Nephron progenitor cell (in vitro differentiated cells): ENCODE measurements around the gene AFG1L.
"Not testable (repeated sequence)": the region's sequence is repeated elsewhere in the genome, so short reads cannot be mapped to it uniquely, and the experiment has no call there.

Experiments
- DNase-seq: peaks from one replicate; pipeline ENCODE4 v3.0.0; 2021
- H3K27ac Mint-ChIP-seq: 2 replicates; pipeline ENCODE4 v1.8.0; 2021; ENCODE audit warnings: mild to moderate bottlenecking, moderate library complexity, mixed read lengths
- H3K27me3 Mint-ChIP-seq: 2 replicates; pipeline ENCODE4 v1.8.0; 2021; ENCODE audit warnings: mild to moderate bottlenecking, low read depth, mixed read lengths; ENCODE audit not compliant: poor library complexity
- H3K36me3 Mint-ChIP-seq: 2 replicates; pipeline ENCODE4 v1.8.0; 2021; ENCODE audit warnings: low read depth, mixed read lengths
- H3K4me1 Mint-ChIP-seq: 2 replicates; pipeline ENCODE4 v1.8.0; 2021; ENCODE audit warnings: mixed read lengths
- H3K4me3 Mint-ChIP-seq: 2 replicates; pipeline ENCODE4 v1.8.0; 2021; ENCODE audit warnings: mild to moderate bottlenecking, moderate library complexity, mixed read lengths
- H3K9me3 Mint-ChIP-seq: 2 replicates; pipeline ENCODE4 v1.8.0; 2021; ENCODE audit warnings: mild to moderate bottlenecking, moderate library complexity, mixed read lengths
- CTCF ChIP-seq: fragments of 200-600 bp; sonication (generic); IDR thresholded peaks from 2 replicates; pipeline ENCODE4 v1.5.0; 2021; ENCODE audit warnings: antibody characterized with exemption

AFG1L gene

GRCh38 chr6:108526739-108527174 is 231.9 kb downstream of the AFG1L start:
- TF ChIP-seq CTCF, result peak; percentile 84
- Mint-ChIP-seq H3K36me3 (no peaks in the 10 kb centered on the region), H3K27me3 (peaks cover 4% of the 10 kb centered on the region), H3K4me3 (no peak overlapping the region), H3K27ac (no peak overlapping the region), H3K4me1 (peaks cover 6% of the 10 kb centered on the region), H3K9me3 (no peaks in the 10 kb centered on the region)
- DNase-seq, result no peak

GRCh38 chr6:108528878-108529277 is 234.0 kb downstream of the AFG1L start:
- no peak for DNase-seq
- H3K4me3 Mint-ChIP-seq, result no peak overlapping the region
- no peaks in the 10 kb centered on the region for H3K36me3 Mint-ChIP-seq
- peaks cover 16% of the 10 kb centered on the region for H3K27me3 Mint-ChIP-seq
- H3K27ac Mint-ChIP-seq, result no peak overlapping the region
- no peaks in the 10 kb centered on the region for H3K9me3 Mint-ChIP-seq
- no peak for TF ChIP-seq CTCF
- H3K4me1 Mint-ChIP-seq, result peaks cover 6% of the 10 kb centered on the region

- Mint-ChIP-seq H3K36me3 (no peaks in the 10 kb centered on the region), H3K27ac (no peak overlapping the region), H3K27me3 (peaks cover 21% of the 10 kb centered on the region), H3K9me3 (no peaks in the 10 kb centered on the region), H3K4me3 (no peak overlapping the region), H3K4me1 (peaks cover 10% of the 10 kb centered on the region)
- TF ChIP-seq CTCF, result no peak
- DNase-seq, result no peak
Observed at GRCh38 chr6:108531332-108531731, 236.5 kb downstream of the AFG1L start.

DNA sequence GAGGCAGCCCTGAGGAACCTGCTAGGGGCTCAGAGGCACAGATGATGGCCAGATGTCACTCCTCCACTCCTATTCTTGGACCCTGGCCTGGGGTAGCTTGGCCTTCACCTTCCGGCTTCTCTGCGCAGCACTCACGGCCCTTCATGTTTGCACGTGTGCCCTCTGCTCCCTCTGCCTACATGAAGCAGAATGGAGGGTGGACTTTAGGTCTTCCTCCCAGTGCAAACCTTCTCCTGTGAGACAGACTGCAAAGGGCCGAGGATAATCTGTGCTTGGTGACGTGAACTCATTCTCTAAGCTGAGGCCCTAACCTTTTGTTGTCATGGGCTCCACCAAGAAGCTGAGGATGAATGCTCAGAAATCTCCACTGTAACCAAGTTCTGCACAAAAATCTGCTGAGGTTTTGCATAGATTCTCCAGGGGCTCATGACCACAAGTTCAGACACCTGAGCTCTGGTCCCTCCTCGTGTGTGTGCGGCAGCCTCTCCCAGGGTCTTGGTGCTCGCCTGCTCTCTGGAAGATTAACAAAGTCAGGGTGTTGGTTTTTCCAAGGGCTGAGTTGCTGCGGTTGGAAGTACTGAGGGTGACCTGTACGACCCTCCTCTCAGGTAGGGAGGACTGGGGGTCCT is 240.4 kb downstream of the AFG1L start:
- TF ChIP-seq CTCF, result no peak
- Mint-ChIP-seq H3K36me3 (no peaks in the 10 kb centered on the region), H3K27me3 (peaks cover 19% of the 10 kb centered on the region), H3K27ac (no peak overlapping the region), H3K4me3 (no peak overlapping the region), H3K9me3 (peaks cover 9% of the 10 kb centered on the region), H3K4me1 (peaks cover 14% of the 10 kb centered on the region)
- no peak for DNase-seq

DNA sequence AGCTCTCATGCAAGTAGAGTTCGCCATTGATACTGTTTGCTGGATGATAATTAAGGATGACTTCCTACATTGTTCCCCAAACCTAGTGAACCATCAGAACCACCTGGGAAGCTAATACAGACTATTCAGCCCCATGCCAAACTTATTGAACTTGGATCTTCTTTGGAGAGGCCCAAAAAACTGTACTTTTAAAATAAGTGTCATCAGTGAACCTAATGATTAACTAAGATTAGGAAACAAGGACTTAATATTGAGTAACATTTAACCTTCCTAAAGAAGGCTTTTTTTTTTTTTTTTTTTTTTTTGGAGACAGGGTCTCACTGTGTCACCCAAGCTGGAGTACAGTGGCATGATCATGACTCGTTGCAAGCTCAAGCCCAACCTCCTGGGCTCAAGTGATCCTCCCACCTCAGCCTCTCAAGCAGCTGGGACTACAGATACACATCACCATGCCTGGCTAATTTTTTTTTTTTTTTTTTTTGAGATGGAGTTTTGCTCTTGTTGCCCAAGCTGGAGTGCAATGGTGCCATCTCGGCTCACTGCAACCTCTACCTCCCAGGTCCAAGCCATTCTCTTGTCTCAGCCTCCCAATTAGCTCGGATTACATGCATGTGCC is 241.2 kb downstream of the AFG1L start:
- Mint-ChIP-seq H3K27me3 (peaks cover 19% of the 10 kb centered on the region), H3K4me1 (peaks cover 14% of the 10 kb centered on the region)
- H3K4me3 Mint-ChIP-seq, H3K36me3 Mint-ChIP-seq, H3K9me3 Mint-ChIP-seq, H3K27ac Mint-ChIP-seq, DNase-seq: not testable (repeated sequence)

GRCh38 chr6:108541843-108542759 is 247.2 kb downstream of the AFG1L start:
- peaks cover 8% of the 10 kb centered on the region for H3K4me1 Mint-ChIP-seq
- peaks cover 10% of the 10 kb centered on the region for H3K27me3 Mint-ChIP-seq
- peak; percentile 82 for TF ChIP-seq CTCF
- H3K9me3 Mint-ChIP-seq, result peaks cover 9% of the 10 kb centered on the region
- H3K4me3 Mint-ChIP-seq, result peak overlapping the region; percentile 30
- DNase-seq, result peak; percentile 69
- H3K36me3 Mint-ChIP-seq, result no peaks in the 10 kb centered on the region
- no peak overlapping the region for H3K27ac Mint-ChIP-seq
